GM21825 (cell line): Measurements from ENCODE around the gene FOXJ3.

ENCODE experiments used
- ATAC-seq: cut with Tn5 transposase; IDR thresholded peaks from one replicate; pipeline ENCODE4 v1.9.1; 2021; ENCODE audit warnings: mild to moderate bottlenecking, moderate library complexity; ENCODE audit not compliant: unreplicated experiment

Gene FOXJ3

GRCh38 chr1:42334240-42335049 lies 590 bp downstream of the FOXJ3 start:
- ATAC-seq, result peak; percentile 53

GRCh38 chr1:42333662-42334239 lies 1.3 kb downstream of the FOXJ3 start:
- no peak for ATAC-seq

- ATAC-seq, result no peak
Measured at GRCh38 chr1:42332877-42333276, 2.2 kb downstream of the FOXJ3 start.

GRCh38 chr1:42330215-42330614 lies 4.8 kb downstream of the FOXJ3 start:
- no peak for ATAC-seq

- no peak for ATAC-seq
Measured at GRCh38 chr1:42328916-42329496, 6.0 kb downstream of the FOXJ3 start.

GRCh38 chr1:42328047-42328625 lies 6.9 kb downstream of the FOXJ3 start:
- no peak for ATAC-seq

GRCh38 chr1:42325014-42325402 lies 10.0 kb downstream of the FOXJ3 start:
- no peak for ATAC-seq

- no peak for ATAC-seq
Measured at GRCh38 chr1:42324398-42325013, 10.5 kb downstream of the FOXJ3 start.

GRCh38 chr1:42323551-42323950 lies 11.5 kb downstream of the FOXJ3 start:
- no peak for ATAC-seq

- ATAC-seq, result no peak
Measured at GRCh38 chr1:42322577-42322976, 12.5 kb downstream of the FOXJ3 start.

GRCh38 chr1:42321731-42322130 lies 13.3 kb downstream of the FOXJ3 start:
- ATAC-seq, result no peak

- ATAC-seq, result no peak
Measured at GRCh38 chr1:42320708-42321107, 14.3 kb downstream of the FOXJ3 start.

- ATAC-seq, result no peak
Measured at GRCh38 chr1:42319871-42320484, 15.1 kb downstream of the FOXJ3 start.

- no peak for ATAC-seq
Measured at GRCh38 chr1:42319128-42319851, 15.7 kb downstream of the FOXJ3 start.

GRCh38 chr1:42318601-42319000 lies 16.4 kb downstream of the FOXJ3 start:
- no peak for ATAC-seq

- no peak for ATAC-seq
Measured at GRCh38 chr1:42317308-42317707, 17.7 kb downstream of the FOXJ3 start.

- ATAC-seq, result no peak
Measured at GRCh38 chr1:42316292-42316691, 18.7 kb downstream of the FOXJ3 start.

GRCh38 chr1:42315500-42315899 lies 19.5 kb downstream of the FOXJ3 start:
- ATAC-seq, result no peak

- no peak for ATAC-seq
Measured at GRCh38 chr1:42313970-42314369, 21.1 kb downstream of the FOXJ3 start.

GRCh38 chr1:42312576-42313212 lies 22.3 kb downstream of the FOXJ3 start:
- ATAC-seq, result no peak
